Activated naive CD8-positive, alpha-beta T cell treated with anti-CD3 and anti-CD28 coated beads for 36 hours (primary cell): ENCODE measurements around the gene SLC9A7. TPM values are rescaled to one million over a fixed set of nuclear protein-coding genes. Genes with fewer than 3 reads are reported as not detected.

Source experiments
- DNase-seq: peaks from one replicate; pipeline ENCODE4 v3.0.0; 2021
- H3K27ac Mint-ChIP-seq: one replicate; pipeline ENCODE4 v1.8.0; 2022; ENCODE audit warnings: mild to moderate bottlenecking, moderate library complexity, mixed read lengths
- H3K27me3 Mint-ChIP-seq: one replicate; pipeline ENCODE4 v1.8.0; 2022; ENCODE audit warnings: mild to moderate bottlenecking, mixed read lengths
- H3K36me3 Mint-ChIP-seq: one replicate; pipeline ENCODE4 v1.8.0; 2021; ENCODE audit warnings: mild to moderate bottlenecking, mixed read lengths
- H3K4me1 Mint-ChIP-seq: one replicate; pipeline ENCODE4 v1.8.0; 2021; ENCODE audit warnings: mixed read lengths
- H3K4me3 Mint-ChIP-seq: one replicate; pipeline ENCODE4 v1.8.0; 2022; ENCODE audit warnings: mild to moderate bottlenecking, moderate library complexity, mixed read lengths
- H3K9me3 Mint-ChIP-seq: one replicate; pipeline ENCODE4 v1.8.0; 2022; ENCODE audit warnings: mixed read lengths
- total RNA-seq, 2 experiments: library from RNA; stranded (reverse); gene quantifications; one replicate each; pipeline ENCODE4 v1.2.3, GENCODE V29; 2021

The SLC9A7 gene
- total RNA-seq, 2 experiments from 2014 or later, result 11.5 to 12.4 TPM

- DNase-seq, result no peak
- no peaks in the 10 kb centered on the region for H3K9me3 Mint-ChIP-seq
- peak overlapping the region; percentile 77 for H3K4me3 Mint-ChIP-seq
These were observed 692 bp upstream of the SLC9A7 start for GRCh38 chrX:46759645-46759974.

GRCh38 chrX:46758163-46758955 is 559 bp downstream of the SLC9A7 start:
- no peaks in the 10 kb centered on the region for H3K9me3 Mint-ChIP-seq
- H3K27ac Mint-ChIP-seq, result peak overlapping the region; percentile 79
- H3K36me3 Mint-ChIP-seq, result peaks cover 3% of the 10 kb centered on the region
- H3K4me3 Mint-ChIP-seq, result peak overlapping the region; percentile 93
- peak; percentile 26 for DNase-seq
- H3K4me1 Mint-ChIP-seq, result peaks cover 15% of the 10 kb centered on the region
- peaks cover 7% of the 10 kb centered on the region for H3K27me3 Mint-ChIP-seq

More at GRCh38 chrX:46759645-46759974, 692 bp upstream of the SLC9A7 start:
- H3K36me3 Mint-ChIP-seq, result peaks cover 3% of the 10 kb centered on the region
- peaks cover 12% of the 10 kb centered on the region for H3K4me1 Mint-ChIP-seq
- H3K27me3 Mint-ChIP-seq, result peaks cover 7% of the 10 kb centered on the region
- peak overlapping the region; percentile 78 for H3K27ac Mint-ChIP-seq

- no peak for DNase-seq
- Mint-ChIP-seq H3K27me3 (peaks cover 7% of the 10 kb centered on the region), H3K27ac (no peak overlapping the region), H3K36me3 (peaks cover 3% of the 10 kb centered on the region), H3K4me1 (peaks cover 15% of the 10 kb centered on the region), H3K4me3 (peak overlapping the region; percentile 93), H3K9me3 (no peaks in the 10 kb centered on the region)
These were observed 1.3 kb downstream of the SLC9A7 start for GRCh38 chrX:46757593-46757992.

GRCh38 chrX:46757052-46757451 is 1.9 kb downstream of the SLC9A7 start:
- H3K27ac Mint-ChIP-seq, result no peak overlapping the region
- peaks cover 15% of the 10 kb centered on the region for H3K4me1 Mint-ChIP-seq
- peaks cover 3% of the 10 kb centered on the region for H3K36me3 Mint-ChIP-seq
- peak overlapping the region; percentile 93 for H3K4me3 Mint-ChIP-seq
- peaks cover 7% of the 10 kb centered on the region for H3K27me3 Mint-ChIP-seq
- DNase-seq, result no peak
- no peaks in the 10 kb centered on the region for H3K9me3 Mint-ChIP-seq

GRCh38 chrX:46755671-46756070 is 3.2 kb downstream of the SLC9A7 start:
- Mint-ChIP-seq H3K27ac (no peak overlapping the region), H3K4me3 (no peak overlapping the region), H3K27me3 (no peaks in the 10 kb centered on the region), H3K9me3 (no peaks in the 10 kb centered on the region), H3K4me1 (peaks cover 15% of the 10 kb centered on the region), H3K36me3 (peaks cover 3% of the 10 kb centered on the region)
- DNase-seq, result no peak

- Mint-ChIP-seq H3K4me1 (peaks cover 14% of the 10 kb centered on the region), H3K4me3 (no peak overlapping the region), H3K27ac (peak overlapping the region; percentile 69), H3K27me3 (no peaks in the 10 kb centered on the region), H3K9me3 (no peaks in the 10 kb centered on the region), H3K36me3 (peaks cover 3% of the 10 kb centered on the region)
- DNase-seq, result no peak
These were observed 4.3 kb downstream of the SLC9A7 start for GRCh38 chrX:46754586-46755061.

- Mint-ChIP-seq H3K4me3 (no peak overlapping the region), H3K27ac (no peak overlapping the region), H3K9me3 (no peaks in the 10 kb centered on the region), H3K27me3 (no peaks in the 10 kb centered on the region), H3K4me1 (peaks cover 11% of the 10 kb centered on the region), H3K36me3 (peaks cover 3% of the 10 kb centered on the region)
- no peak for DNase-seq
These were observed 4.9 kb downstream of the SLC9A7 start for GRCh38 chrX:46754036-46754435.

GRCh38 chrX:46750889-46751288 is 8.0 kb downstream of the SLC9A7 start:
- Mint-ChIP-seq H3K9me3 (no peaks in the 10 kb centered on the region), H3K4me3 (no peak overlapping the region), H3K4me1 (peaks cover 8% of the 10 kb centered on the region), H3K36me3 (peaks cover 3% of the 10 kb centered on the region), H3K27me3 (no peaks in the 10 kb centered on the region), H3K27ac (no peak overlapping the region)
- no peak for DNase-seq

- no peak for DNase-seq
- H3K36me3 Mint-ChIP-seq, result peaks cover 12% of the 10 kb centered on the region
- no peak overlapping the region for H3K4me3 Mint-ChIP-seq
- no peak overlapping the region for H3K27ac Mint-ChIP-seq
- no peaks in the 10 kb centered on the region for H3K27me3 Mint-ChIP-seq
- no peaks in the 10 kb centered on the region for H3K4me1 Mint-ChIP-seq
- H3K9me3 Mint-ChIP-seq, result peaks cover 5% of the 10 kb centered on the region
These were observed 14.9 kb downstream of the SLC9A7 start for GRCh38 chrX:46744009-46744408.

- Mint-ChIP-seq H3K9me3 (peaks cover 5% of the 10 kb centered on the region), H3K4me1 (no peaks in the 10 kb centered on the region), H3K27me3 (no peaks in the 10 kb centered on the region), H3K4me3 (no peak overlapping the region), H3K27ac (no peak overlapping the region), H3K36me3 (peaks cover 12% of the 10 kb centered on the region)
- no peak for DNase-seq
These were observed 15.9 kb downstream of the SLC9A7 start for GRCh38 chrX:46743046-46743445.

GRCh38 chrX:46739736-46740135 is 19.2 kb downstream of the SLC9A7 start:
- H3K4me3 Mint-ChIP-seq, result no peak overlapping the region
- H3K27me3 Mint-ChIP-seq, result no peaks in the 10 kb centered on the region
- H3K27ac Mint-ChIP-seq, result no peak overlapping the region
- DNase-seq, result no peak
- peaks cover 32% of the 10 kb centered on the region for H3K36me3 Mint-ChIP-seq
- peaks cover 25% of the 10 kb centered on the region for H3K9me3 Mint-ChIP-seq
- no peaks in the 10 kb centered on the region for H3K4me1 Mint-ChIP-seq

GRCh38 chrX:46737462-46737861 is 21.5 kb downstream of the SLC9A7 start:
- Mint-ChIP-seq H3K27me3 (no peaks in the 10 kb centered on the region), H3K9me3 (peaks cover 25% of the 10 kb centered on the region), H3K27ac (no peak overlapping the region)

GRCh38 chrX:46737041-46737440 is 21.9 kb downstream of the SLC9A7 start:
- Mint-ChIP-seq H3K27me3 (no peaks in the 10 kb centered on the region), H3K9me3 (peaks cover 25% of the 10 kb centered on the region), H3K4me1 (peaks cover 12% of the 10 kb centered on the region), H3K4me3 (no peak overlapping the region), H3K36me3 (peaks cover 36% of the 10 kb centered on the region), H3K27ac (no peak overlapping the region)
- no peak for DNase-seq

More at GRCh38 chrX:46737462-46737861, 21.5 kb downstream of the SLC9A7 start:
- no peak for DNase-seq
- H3K4me3 Mint-ChIP-seq, result no peak overlapping the region
- H3K4me1 Mint-ChIP-seq, result peaks cover 10% of the 10 kb centered on the region
- H3K36me3 Mint-ChIP-seq, result peaks cover 36% of the 10 kb centered on the region

- Mint-ChIP-seq H3K4me3 (no peak overlapping the region), H3K36me3 (peaks cover 35% of the 10 kb centered on the region), H3K4me1 (peaks cover 12% of the 10 kb centered on the region), H3K27me3 (no peaks in the 10 kb centered on the region), H3K9me3 (peaks cover 25% of the 10 kb centered on the region), H3K27ac (no peak overlapping the region)
- DNase-seq, result no peak
These were observed 23.3 kb downstream of the SLC9A7 start for GRCh38 chrX:46735622-46736021.

- peak overlapping the region; percentile 79 for H3K27ac Mint-ChIP-seq
These were observed 25.7 kb downstream of the SLC9A7 start for GRCh38 chrX:46733226-46733625.

GRCh38 chrX:46730765-46731164 is 28.2 kb downstream of the SLC9A7 start:
- H3K4me1 Mint-ChIP-seq, result peaks cover 12% of the 10 kb centered on the region
- DNase-seq, result no peak
- H3K4me3 Mint-ChIP-seq, result no peak overlapping the region
- no peak overlapping the region for H3K27ac Mint-ChIP-seq
- peaks cover 8% of the 10 kb centered on the region for H3K9me3 Mint-ChIP-seq
- H3K27me3 Mint-ChIP-seq, result no peaks in the 10 kb centered on the region
- H3K36me3 Mint-ChIP-seq, result peaks cover 9% of the 10 kb centered on the region

More at GRCh38 chrX:46733226-46733625, 25.7 kb downstream of the SLC9A7 start:
- H3K4me1 Mint-ChIP-seq, result peaks cover 12% of the 10 kb centered on the region
- peaks cover 20% of the 10 kb centered on the region for H3K9me3 Mint-ChIP-seq
- peaks cover 25% of the 10 kb centered on the region for H3K36me3 Mint-ChIP-seq
- DNase-seq, result no peak
- H3K27me3 Mint-ChIP-seq, result no peaks in the 10 kb centered on the region
- H3K4me3 Mint-ChIP-seq, result no peak overlapping the region
